SU-DHL-6 (cell line): ENCODE measurements around the gene RUSC2.

ENCODE experiments used
- H2AFZ ChIP-seq: fragments of 200-600 bp; sonication (generic); 2 replicates; pipeline ENCODE4 v1.6.1; 2014; ENCODE audit warnings: low read depth, mild to moderate bottlenecking, moderate library complexity, mixed read lengths, antibody characterized with exemption, low read length; ENCODE audit not compliant: severe bottlenecking
- H3F3A ChIP-seq: fragments of 200-600 bp; shearing (Covaris generic); 2 replicates; pipeline ENCODE4 v1.6.0; 2016; ENCODE audit warnings: antibody characterized with exemption, mild to moderate bottlenecking; ENCODE audit not compliant: insufficient read depth
- H3K27ac ChIP-seq: fragments of 200-600 bp; sonication (generic); 2 replicates; pipeline ENCODE4 v1.5.1; 2016; ENCODE audit warnings: low read depth, mild to moderate bottlenecking, low read length, moderate library complexity, mixed read lengths
- H3K27me3 ChIP-seq: fragments of 200-600 bp; sonication (generic), shearing (Covaris generic); 2 replicates; pipeline ENCODE4 v1.6.0; 2014; ENCODE audit warnings: mild to moderate bottlenecking, low read length
- H3K36me3 ChIP-seq: fragments of 200-600 bp; sonication (generic); 2 replicates; pipeline ENCODE4 v1.6.1; 2014; ENCODE audit warnings: mild to moderate bottlenecking, low read length, mixed read lengths
- H3K4me2 ChIP-seq: fragments of 300-600, 200-600 bp; shearing (Covaris generic), sonication (generic); 2 replicates; pipeline ENCODE4 v1.6.0; 2014; ENCODE audit warnings: low read length, low read depth, mild to moderate bottlenecking; ENCODE audit not compliant: poor library complexity, severe bottlenecking
- H3K4me3 ChIP-seq: fragments of 200-600 bp; sonication (generic); 2 replicates; pipeline ENCODE4 v1.5.1; 2014; ENCODE audit warnings: antibody characterized with exemption, low read length, mild to moderate bottlenecking, mixed read lengths; ENCODE audit not compliant: insufficient read depth, poor library complexity, severe bottlenecking
- H3K79me2 ChIP-seq: fragments of 200-600 bp; sonication (generic); 2 replicates; pipeline ENCODE4 v1.6.1; 2014; ENCODE audit warnings: mild to moderate bottlenecking, low read length, moderate library complexity; ENCODE audit not compliant: insufficient read depth
- H3K9ac ChIP-seq: fragments of 200-600 bp; sonication (generic); 2 replicates; pipeline ENCODE4 v1.7.0; 2014; ENCODE audit warnings: mild to moderate bottlenecking, low read length
- H3K9me2 ChIP-seq: fragments of 200-600 bp; sonication (generic); replicated peaks from 2 replicates; pipeline ENCODE4 v1.6.1; 2014; ENCODE audit warnings: low read length; ENCODE audit not compliant: insufficient read depth
- H3K9me3 ChIP-seq: fragments of 200-600 bp; sonication (generic); 2 replicates; pipeline ENCODE4 v1.6.1; 2014; ENCODE audit warnings: low read length, mixed read lengths; ENCODE audit not compliant: insufficient read depth
- H4K20me1 ChIP-seq: fragments of 200-600 bp; sonication (generic); 2 replicates; pipeline ENCODE4 v1.6.1; 2014; ENCODE audit warnings: low read depth, mild to moderate bottlenecking, antibody characterized with exemption, low read length, moderate library complexity, mixed read lengths
- EZH2phosphoT487 ChIP-seq: fragments of 200-600 bp; sonication (generic), shearing (Covaris generic); conservative IDR thresholded peaks from 2 replicates; pipeline ENCODE4 v1.6.1; 2018; ENCODE audit warnings: mild to moderate bottlenecking, antibody characterized with exemption, low read length, moderate library complexity, mixed read lengths
- TF ChIP-seq, protein P1 (sequence below): fragments of 200-600 bp; sonication (generic); IDR thresholded peaks from one replicate; pipeline ENCODE4 v1.5.1; 2017; ENCODE audit warnings: antibody characterized with exemption, mild to moderate bottlenecking, low read length, moderate library complexity; ENCODE audit not compliant: insufficient read depth, poor library complexity, severe bottlenecking

RUSC2 gene

DNA sequence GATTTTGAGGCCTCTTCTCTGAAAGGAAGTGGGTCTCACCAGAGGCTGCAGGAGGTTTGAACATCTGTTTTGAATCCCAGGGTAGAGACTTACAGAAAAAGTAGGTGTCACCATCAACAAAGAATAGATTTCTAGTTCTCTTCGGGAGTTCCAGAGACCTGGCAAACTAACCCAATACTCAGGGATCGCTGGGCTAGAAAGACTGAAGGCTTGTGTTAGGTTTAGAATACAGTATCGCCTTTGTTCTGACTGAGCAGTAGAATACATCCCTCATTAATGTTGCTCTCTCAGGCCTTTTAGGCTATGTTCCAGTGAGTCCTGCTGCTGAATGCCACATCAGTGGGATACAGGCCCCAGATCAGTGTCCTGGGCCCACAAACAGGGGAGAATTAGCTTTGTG, 27.2 kb downstream of the RUSC2 start:
- H3K9ac ChIP-seq, result no peak overlapping the region
- H3K79me2 ChIP-seq, result no peaks in the 10 kb centered on the region
- H3K4me2 ChIP-seq, result no peak overlapping the region
- H3K27me3 ChIP-seq, result no peaks in the 10 kb centered on the region
- H3K36me3 ChIP-seq, result no peaks in the 10 kb centered on the region
- no peak for TF ChIP-seq EZH2phosphoT487
- TF ChIP-seq, protein P1, sequence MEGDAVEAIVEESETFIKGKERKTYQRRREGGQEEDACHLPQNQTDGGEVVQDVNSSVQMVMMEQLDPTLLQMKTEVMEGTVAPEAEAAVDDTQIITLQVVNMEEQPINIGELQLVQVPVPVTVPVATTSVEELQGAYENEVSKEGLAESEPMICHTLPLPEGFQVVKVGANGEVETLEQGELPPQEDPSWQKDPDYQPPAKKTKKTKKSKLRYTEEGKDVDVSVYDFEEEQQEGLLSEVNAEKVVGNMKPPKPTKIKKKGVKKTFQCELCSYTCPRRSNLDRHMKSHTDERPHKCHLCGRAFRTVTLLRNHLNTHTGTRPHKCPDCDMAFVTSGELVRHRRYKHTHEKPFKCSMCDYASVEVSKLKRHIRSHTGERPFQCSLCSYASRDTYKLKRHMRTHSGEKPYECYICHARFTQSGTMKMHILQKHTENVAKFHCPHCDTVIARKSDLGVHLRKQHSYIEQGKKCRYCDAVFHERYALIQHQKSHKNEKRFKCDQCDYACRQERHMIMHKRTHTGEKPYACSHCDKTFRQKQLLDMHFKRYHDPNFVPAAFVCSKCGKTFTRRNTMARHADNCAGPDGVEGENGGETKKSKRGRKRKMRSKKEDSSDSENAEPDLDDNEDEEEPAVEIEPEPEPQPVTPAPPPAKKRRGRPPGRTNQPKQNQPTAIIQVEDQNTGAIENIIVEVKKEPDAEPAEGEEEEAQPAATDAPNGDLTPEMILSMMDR, result no peak
- no peaks in the 10 kb centered on the region for H4K20me1 ChIP-seq
- H2AFZ ChIP-seq, result no peak overlapping the region
- no peaks in the 10 kb centered on the region for H3K9me3 ChIP-seq
- H3K4me3 ChIP-seq, result no peak overlapping the region
- H3K9me2 ChIP-seq, result no peaks in the 10 kb centered on the region
- no peaks in the 10 kb centered on the region for H3F3A ChIP-seq
- H3K27ac ChIP-seq, result no peak overlapping the region

DNA sequence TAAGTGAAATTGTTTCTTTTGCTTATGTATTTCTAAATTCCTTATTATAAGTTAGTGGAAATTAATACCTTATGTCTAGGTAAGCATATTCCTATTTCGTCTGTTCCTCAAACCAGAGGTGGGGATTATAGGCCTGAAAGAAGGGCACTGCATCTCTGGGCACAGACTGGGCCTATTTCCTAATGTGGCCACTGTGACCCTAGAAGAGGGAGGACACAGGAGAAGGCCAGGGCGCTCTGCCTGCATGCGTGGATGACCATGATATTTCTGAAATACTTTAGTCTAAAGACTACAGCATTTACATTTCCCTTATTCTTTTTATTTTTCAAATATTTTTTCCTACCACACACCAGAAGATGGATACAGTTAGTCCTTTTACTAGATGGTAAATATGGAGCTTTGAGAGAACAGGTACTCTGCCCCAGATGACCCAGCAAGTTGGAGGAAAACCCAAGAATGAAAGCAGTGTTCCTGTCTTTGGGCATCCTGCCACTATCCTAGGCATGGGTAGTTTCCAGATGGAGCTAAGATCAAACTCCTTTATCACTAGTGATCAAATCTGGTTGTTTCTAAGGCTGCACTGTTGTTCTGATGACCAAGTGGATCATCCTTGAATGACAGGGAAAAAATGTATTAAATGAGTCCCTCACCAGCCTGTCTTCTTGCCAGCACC, 27.8 kb downstream of the RUSC2 start:
- TF ChIP-seq, protein P1, result no peak
- TF ChIP-seq EZH2phosphoT487, result no peak
- no peak overlapping the region for H3K4me2 ChIP-seq
- no peaks in the 10 kb centered on the region for H3K79me2 ChIP-seq
- no peak overlapping the region for H3K9ac ChIP-seq
- no peak overlapping the region for H3K27ac ChIP-seq
- H3K9me3 ChIP-seq, result no peaks in the 10 kb centered on the region
- H3K4me3 ChIP-seq, result no peak overlapping the region
- H3K9me2 ChIP-seq, result no peaks in the 10 kb centered on the region
- H3K27me3 ChIP-seq, result no peaks in the 10 kb centered on the region
- no peaks in the 10 kb centered on the region for H4K20me1 ChIP-seq
- no peak overlapping the region for H2AFZ ChIP-seq
- no peaks in the 10 kb centered on the region for H3K36me3 ChIP-seq
- no peaks in the 10 kb centered on the region for H3F3A ChIP-seq

DNA sequence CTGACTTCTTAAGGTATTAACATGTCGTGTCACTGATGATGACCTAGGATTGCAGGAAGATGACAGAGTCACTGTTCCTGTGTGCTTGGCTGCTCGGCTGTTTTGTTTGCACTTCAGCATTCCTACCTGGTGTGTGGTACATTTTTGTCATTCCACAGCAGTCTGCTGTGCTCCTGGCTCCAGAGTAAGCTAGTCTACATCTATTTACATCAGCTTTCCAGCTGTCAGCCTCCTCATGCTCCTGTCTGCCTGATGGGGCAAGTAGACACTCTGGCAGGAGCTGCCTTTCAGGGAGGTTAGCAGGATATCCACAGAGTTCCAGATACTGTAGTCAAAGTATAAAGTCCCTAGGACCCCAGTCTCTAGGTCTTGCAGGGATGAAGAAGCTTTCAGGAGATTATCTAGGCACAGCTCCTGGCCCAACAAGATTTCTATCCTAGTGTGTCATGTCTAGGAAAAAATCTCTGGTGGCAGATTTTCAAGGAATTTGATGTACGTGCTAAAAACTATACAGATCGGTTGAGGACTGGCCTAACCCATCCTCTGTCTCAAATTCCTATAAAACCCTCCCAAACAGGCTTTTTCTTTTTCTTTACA, 28.4 kb downstream of the RUSC2 start:
- Histone ChIP-seq H3K4me3 (no peak overlapping the region), H3F3A (no peaks in the 10 kb centered on the region), H3K9me2 (no peaks in the 10 kb centered on the region), H2AFZ (no peak overlapping the region), H3K9ac (no peak overlapping the region), H3K27ac (no peak overlapping the region), H3K4me2 (no peak overlapping the region), H4K20me1 (no peaks in the 10 kb centered on the region), H3K9me3 (no peaks in the 10 kb centered on the region), H3K36me3 (no peaks in the 10 kb centered on the region), H3K27me3 (no peaks in the 10 kb centered on the region), H3K79me2 (no peaks in the 10 kb centered on the region)
- no peak for TF ChIP-seq EZH2phosphoT487
- TF ChIP-seq, protein P1, result no peak
